ACC112 (cell line): ENCODE measurements around the gene THUMPD1.

Experiments used
- H2AFZ ChIP-seq: fragments of 200-600 bp; sonication (generic); one replicate; pipeline ENCODE4 v1.6.0; 2017; ENCODE audit warnings: antibody characterized with exemption, low read length; ENCODE audit not compliant: unreplicated experiment
- H3K27ac ChIP-seq: fragments of 200-600 bp; sonication (generic); 2 replicates; pipeline ENCODE4 v1.5.1; 2014; ENCODE audit warnings: low read depth, mild to moderate bottlenecking, antibody characterized with exemption, low read length, moderate library complexity
- H3K27me3 ChIP-seq: fragments of 200-600 bp; sonication (generic); 2 replicates; pipeline ENCODE4 v1.6.1; 2014; ENCODE audit warnings: mild to moderate bottlenecking, antibody characterized with exemption, low read length, moderate library complexity, mixed read lengths; ENCODE audit not compliant: insufficient read depth
- H3K36me3 ChIP-seq: fragments of 200-600 bp; sonication (generic); 2 replicates; pipeline ENCODE4 v1.6.1; 2016; ENCODE audit warnings: mild to moderate bottlenecking, antibody characterized with exemption, low read length, moderate library complexity, mixed read lengths; ENCODE audit not compliant: insufficient read depth
- H3K4me1 ChIP-seq: fragments of 200-600 bp; sonication (generic); one replicate; pipeline ENCODE4 v1.6.1; 2016; ENCODE audit warnings: low read length, mixed read lengths; ENCODE audit not compliant: insufficient read depth, unreplicated experiment, control insufficient read depth
- H3K4me3 ChIP-seq: fragments of 200-600 bp; sonication (generic); 2 replicates; pipeline ENCODE4 v1.5.1; 2014; ENCODE audit warnings: mild to moderate bottlenecking, low read depth, low read length
- H3K79me2 ChIP-seq: fragments of 200-600 bp; sonication (generic); one replicate; pipeline ENCODE4 v1.6.0; 2016; ENCODE audit warnings: low read length; ENCODE audit not compliant: control insufficient read depth, unreplicated experiment, insufficient read depth

THUMPD1 gene

DNA sequence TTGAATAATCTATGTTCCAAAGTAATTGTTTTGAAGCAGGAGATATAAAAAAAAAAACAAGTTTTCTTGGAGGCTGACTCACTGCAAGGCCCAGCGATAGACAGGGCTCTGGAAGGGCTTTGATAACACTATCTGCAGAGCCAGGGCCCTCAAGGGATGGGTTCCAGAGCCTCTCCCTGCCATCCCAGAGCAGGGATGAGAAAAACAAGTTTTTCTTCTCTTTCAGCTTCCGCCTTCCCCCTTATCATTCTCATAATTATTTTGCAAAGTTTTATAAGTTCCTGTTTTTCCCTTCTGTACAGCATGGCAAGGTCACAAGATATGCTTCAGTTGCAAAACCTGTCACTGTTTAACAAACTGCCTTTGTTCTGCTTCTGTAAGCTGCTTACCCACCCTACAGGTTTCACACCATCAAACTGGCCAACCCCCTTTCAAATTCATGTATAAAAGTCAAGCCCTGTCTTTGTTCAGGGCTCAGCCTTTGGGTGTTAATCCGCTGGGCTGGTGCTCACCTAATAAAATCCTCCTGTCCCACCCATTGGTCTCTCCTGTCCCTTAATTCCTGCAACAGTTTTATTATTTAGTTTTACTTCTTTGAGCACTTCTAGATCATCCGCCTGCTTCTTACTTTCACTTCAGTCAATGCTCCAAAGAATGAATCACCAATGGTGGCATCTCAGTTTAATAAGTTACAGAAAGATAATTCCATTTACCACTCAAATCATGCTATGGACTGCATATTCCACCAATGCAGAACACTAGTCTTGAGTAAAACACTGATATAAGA, 5.6 kb upstream of the THUMPD1 start:
- no peak overlapping the region for H3K4me3 ChIP-seq
- H3K79me2 ChIP-seq: no peaks in the 10 kb centered on the region
- no peak overlapping the region for H3K27ac ChIP-seq
- no peak overlapping the region for H2AFZ ChIP-seq
- peaks cover 26% of the 10 kb centered on the region for H3K27me3 ChIP-seq
- no peaks in the 10 kb centered on the region for H3K36me3 ChIP-seq
- no peaks in the 10 kb centered on the region for H3K4me1 ChIP-seq

GRCh38 chr16:20746461-20746860, 4.8 kb upstream of the THUMPD1 start:
- H3K79me2 ChIP-seq: no peaks in the 10 kb centered on the region
- no peak overlapping the region for H3K27ac ChIP-seq
- no peaks in the 10 kb centered on the region for H3K4me1 ChIP-seq
- no peaks in the 10 kb centered on the region for H3K36me3 ChIP-seq
- H3K4me3 ChIP-seq: no peak overlapping the region
- no peak overlapping the region for H2AFZ ChIP-seq
- peaks cover 18% of the 10 kb centered on the region for H3K27me3 ChIP-seq

GRCh38 chr16:20744922-20745440, 3.4 kb upstream of the THUMPD1 start:
- Histone ChIP-seq H3K36me3 (no peaks in the 10 kb centered on the region), H3K27ac (no peak overlapping the region), H3K4me3 (no peak overlapping the region), H2AFZ (no peak overlapping the region), H3K27me3 (peaks cover 8% of the 10 kb centered on the region; the same call in 1 of the 2 replicates), H3K79me2 (peaks cover 12% of the 10 kb centered on the region), H3K4me1 (peaks cover 4% of the 10 kb centered on the region)

GRCh38 chr16:20743591-20743990, 2.0 kb upstream of the THUMPD1 start:
- Histone ChIP-seq H3K27me3 (no peaks in the 10 kb centered on the region), H3K27ac (no peak overlapping the region), H3K36me3 (peaks cover 1% of the 10 kb centered on the region; the same call in 1 of the 2 replicates), H3K79me2 (peaks cover 26% of the 10 kb centered on the region), H3K4me1 (peaks cover 7% of the 10 kb centered on the region), H2AFZ (no peak overlapping the region), H3K4me3 (no peak overlapping the region)

GRCh38 chr16:20740901-20741521, 607 bp downstream of the THUMPD1 start:
- peak overlapping the region; percentile 99 for H3K4me3 ChIP-seq
- H3K27me3 ChIP-seq: no peaks in the 10 kb centered on the region
- H3K79me2 ChIP-seq: peaks cover 30% of the 10 kb centered on the region
- H2AFZ ChIP-seq: no peak overlapping the region
- H3K36me3 ChIP-seq: peaks cover 22% of the 10 kb centered on the region
- peak overlapping the region; percentile 91; the same call in 1 of the 2 replicates for H3K27ac ChIP-seq
- peaks cover 7% of the 10 kb centered on the region for H3K4me1 ChIP-seq

- Histone ChIP-seq H3K79me2 (peaks cover 30% of the 10 kb centered on the region), H3K27ac (0 out of 2 replicates have a peak overlapping the region, but pooled peaks have one; percentile 7), H3K4me1 (peaks cover 7% of the 10 kb centered on the region), H3K4me3 (peak overlapping the region; percentile 99), H3K27me3 (no peaks in the 10 kb centered on the region), H2AFZ (no peak overlapping the region), H3K36me3 (peaks cover 28% of the 10 kb centered on the region)
Measured at GRCh38 chr16:20740007-20740883, 1.4 kb downstream of the THUMPD1 start.

DNA sequence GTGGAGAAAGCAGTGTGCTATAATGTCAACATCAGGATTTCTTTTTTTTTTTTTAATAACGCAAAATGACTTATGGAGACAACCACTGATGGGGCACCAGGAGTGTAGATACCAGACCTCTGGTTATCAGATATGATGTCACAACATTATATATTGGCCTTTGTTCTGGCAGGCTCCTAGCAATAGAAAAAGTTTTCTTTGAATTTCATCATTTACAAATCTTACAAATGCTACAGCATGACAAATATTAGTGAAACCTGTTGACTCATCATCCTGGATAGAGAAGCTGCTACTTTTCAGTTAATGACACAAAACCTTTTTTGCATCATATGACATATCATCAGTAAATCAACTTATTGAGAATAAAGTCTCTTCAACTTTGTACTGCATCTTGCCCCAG, 6.1 kb downstream of the THUMPD1 start:
- H3K27ac ChIP-seq: no peak overlapping the region
- no peak overlapping the region for H3K4me3 ChIP-seq
- peaks cover 7% of the 10 kb centered on the region for H3K4me1 ChIP-seq
- H3K79me2 ChIP-seq: peaks cover 23% of the 10 kb centered on the region
- peaks cover 31% of the 10 kb centered on the region for H3K36me3 ChIP-seq
- no peak overlapping the region for H2AFZ ChIP-seq
- H3K27me3 ChIP-seq: no peaks in the 10 kb centered on the region

GRCh38 chr16:20734782-20735181, 6.8 kb downstream of the THUMPD1 start:
- Histone ChIP-seq H3K27ac (no peak overlapping the region), H3K4me3 (no peak overlapping the region), H3K36me3 (peaks cover 31% of the 10 kb centered on the region), H3K4me1 (peaks cover under 1% of the 10 kb centered on the region), H3K79me2 (peaks cover 16% of the 10 kb centered on the region), H2AFZ (no peak overlapping the region), H3K27me3 (0 out of 2 replicates have a peak, but pooled peaks cover 2% of the 10 kb centered on the region)

DNA sequence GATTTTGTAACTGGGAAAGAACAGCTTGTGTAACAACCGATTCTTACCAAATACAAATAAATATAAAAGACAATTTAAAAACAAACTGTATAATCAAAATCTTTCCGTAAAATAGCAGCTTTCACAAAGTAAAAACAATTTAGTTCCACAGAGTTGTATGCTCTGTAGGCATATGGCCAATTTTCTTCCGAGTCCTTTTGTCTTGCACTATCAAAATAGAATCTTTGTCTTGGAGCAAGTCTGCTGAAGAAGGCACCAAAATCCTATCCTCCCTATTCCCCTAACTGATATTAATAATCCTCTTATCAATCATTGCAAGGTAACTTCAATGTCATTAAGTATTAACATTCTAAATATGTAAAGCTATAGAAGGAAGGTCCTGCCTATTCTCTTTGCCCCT, 7.6 kb downstream of the THUMPD1 start:
- Histone ChIP-seq H3K79me2 (peaks cover 8% of the 10 kb centered on the region), H3K27me3 (0 out of 2 replicates have a peak, but pooled peaks cover 3% of the 10 kb centered on the region), H3K4me1 (no peaks in the 10 kb centered on the region), H3K36me3 (peaks cover 31% of the 10 kb centered on the region), H3K4me3 (no peak overlapping the region), H2AFZ (no peak overlapping the region), H3K27ac (no peak overlapping the region)

- Histone ChIP-seq H3K4me3 (no peak overlapping the region), H3K4me1 (no peaks in the 10 kb centered on the region), H3K36me3 (no peaks in the 10 kb centered on the region), H2AFZ (no peak overlapping the region), H3K27me3 (peaks cover 27% of the 10 kb centered on the region), H3K27ac (no peak overlapping the region), H3K79me2 (no peaks in the 10 kb centered on the region)
Measured at GRCh38 chr16:20729141-20729540, 12.5 kb downstream of the THUMPD1 start.
